ENCODE results near the gene PPM1F. TPM values are rescaled to one million over a fixed set of nuclear protein-coding genes. Genes with fewer than 3 reads are reported as not detected.

The PPM1F gene
- total RNA-seq, 1 donor from 2014 or later: 23.6 TPM

DNA sequence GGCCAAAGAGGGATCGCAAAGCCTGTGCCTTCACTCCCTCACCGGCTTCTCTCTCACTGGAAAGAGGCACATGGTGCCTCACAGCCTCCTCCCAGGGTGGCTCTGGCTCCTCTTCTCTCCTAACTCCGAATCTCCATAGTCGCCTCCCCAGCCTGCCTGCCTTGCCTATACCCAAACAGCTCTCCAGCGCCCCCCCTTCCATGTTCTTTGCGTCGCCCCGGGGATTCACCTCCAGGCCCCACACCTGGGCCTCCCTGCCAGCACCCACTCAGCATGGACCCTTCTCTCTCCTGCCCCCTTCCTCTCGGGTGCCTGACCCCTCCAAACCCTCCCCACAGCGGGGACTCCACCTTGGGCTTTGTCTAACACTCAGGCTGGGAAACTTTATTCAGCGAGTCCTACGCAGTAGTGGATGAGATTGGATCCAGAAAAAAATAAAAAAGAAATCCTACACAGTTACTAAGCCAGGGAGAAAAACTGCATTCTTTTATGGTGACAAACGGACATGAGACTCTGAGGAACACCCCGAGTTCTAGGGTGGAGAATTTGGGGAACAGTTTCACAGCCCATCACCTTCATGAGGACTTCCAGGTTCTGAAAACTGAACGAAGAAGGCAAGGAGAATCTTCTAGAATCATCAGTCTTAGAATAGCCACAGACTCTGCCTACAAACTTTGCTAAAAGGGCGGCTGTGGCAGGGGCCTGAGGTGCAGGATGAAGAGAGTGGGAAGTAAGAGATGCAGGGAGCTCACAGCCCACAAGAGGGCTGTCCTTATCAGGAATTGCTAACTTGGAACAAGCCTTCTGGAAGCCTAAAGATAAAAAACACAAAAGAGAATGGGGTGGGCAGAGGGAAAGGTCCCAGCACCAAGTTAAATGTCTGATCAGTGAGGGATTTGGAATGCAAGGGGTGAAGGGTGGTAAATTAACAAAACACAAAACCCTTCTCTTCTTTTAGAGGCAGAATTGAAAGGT lies 5.3 kb downstream of the PPM1F start:
- Histone ChIP-seq H3K4me3 (ENCODE audit: low read depth, low read length) (no peak overlapping the region), H3K36me3 (ENCODE audit: control insufficient read depth, insufficient read depth, low read length) (no peaks in the 10 kb centered on the region), H3K27me3 (ENCODE audit: control insufficient read depth, insufficient read depth, low read length) (no peaks in the 10 kb centered on the region)
- no peak for DNase-seq (ENCODE audit: low read depth)
- TF ChIP-seq, protein P1, sequence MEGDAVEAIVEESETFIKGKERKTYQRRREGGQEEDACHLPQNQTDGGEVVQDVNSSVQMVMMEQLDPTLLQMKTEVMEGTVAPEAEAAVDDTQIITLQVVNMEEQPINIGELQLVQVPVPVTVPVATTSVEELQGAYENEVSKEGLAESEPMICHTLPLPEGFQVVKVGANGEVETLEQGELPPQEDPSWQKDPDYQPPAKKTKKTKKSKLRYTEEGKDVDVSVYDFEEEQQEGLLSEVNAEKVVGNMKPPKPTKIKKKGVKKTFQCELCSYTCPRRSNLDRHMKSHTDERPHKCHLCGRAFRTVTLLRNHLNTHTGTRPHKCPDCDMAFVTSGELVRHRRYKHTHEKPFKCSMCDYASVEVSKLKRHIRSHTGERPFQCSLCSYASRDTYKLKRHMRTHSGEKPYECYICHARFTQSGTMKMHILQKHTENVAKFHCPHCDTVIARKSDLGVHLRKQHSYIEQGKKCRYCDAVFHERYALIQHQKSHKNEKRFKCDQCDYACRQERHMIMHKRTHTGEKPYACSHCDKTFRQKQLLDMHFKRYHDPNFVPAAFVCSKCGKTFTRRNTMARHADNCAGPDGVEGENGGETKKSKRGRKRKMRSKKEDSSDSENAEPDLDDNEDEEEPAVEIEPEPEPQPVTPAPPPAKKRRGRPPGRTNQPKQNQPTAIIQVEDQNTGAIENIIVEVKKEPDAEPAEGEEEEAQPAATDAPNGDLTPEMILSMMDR (IDR thresholded peaks at IDR 0.05; ENCODE audit: insufficient read depth, low read length, poor library complexity, severe bottlenecking): peak; percentile 47

DNA sequence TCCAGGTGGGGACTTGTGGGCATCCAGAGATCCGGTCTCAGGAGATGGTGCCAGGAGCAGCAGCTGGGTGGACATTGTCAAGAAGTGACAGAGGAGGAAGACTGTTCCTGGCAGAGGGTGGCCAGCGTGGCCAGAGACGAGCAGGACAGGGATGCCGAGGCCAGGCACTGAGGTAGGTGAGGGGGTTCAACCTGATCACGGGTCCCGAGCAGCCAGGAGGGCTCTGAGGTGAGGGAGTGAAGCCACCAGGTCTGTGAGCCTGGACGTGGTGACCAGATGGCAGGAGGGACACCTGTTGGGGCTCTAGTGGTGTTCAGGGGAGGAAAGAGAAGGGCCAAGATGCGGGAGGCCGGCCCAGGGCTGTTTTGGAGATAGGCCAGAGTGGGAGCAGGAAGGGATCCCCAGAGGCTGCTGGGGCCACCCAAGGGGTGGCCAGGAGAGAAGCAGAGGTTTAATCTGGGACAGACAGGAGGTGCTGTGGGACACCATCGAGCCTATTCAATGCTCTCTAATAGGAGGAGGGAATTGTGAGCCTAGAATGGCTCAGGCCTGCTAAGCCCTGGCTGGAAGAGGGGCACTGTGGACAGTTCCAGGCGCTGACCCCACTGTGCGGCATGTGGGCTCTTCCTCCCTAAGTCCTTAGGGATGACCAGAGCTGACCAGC lies 6.3 kb downstream of the PPM1F start:
- Histone ChIP-seq H3K36me3 (ENCODE audit: control insufficient read depth, insufficient read depth, low read length) (no peaks in the 10 kb centered on the region), H3K4me3 (ENCODE audit: low read depth, low read length) (no peak overlapping the region), H3K27me3 (ENCODE audit: control insufficient read depth, insufficient read depth, low read length) (no peaks in the 10 kb centered on the region)
- TF ChIP-seq, protein P1 (IDR thresholded peaks at IDR 0.05; ENCODE audit: insufficient read depth, low read length, poor library complexity, severe bottlenecking): no peak
- no peak for DNase-seq (ENCODE audit: low read depth)

DNA sequence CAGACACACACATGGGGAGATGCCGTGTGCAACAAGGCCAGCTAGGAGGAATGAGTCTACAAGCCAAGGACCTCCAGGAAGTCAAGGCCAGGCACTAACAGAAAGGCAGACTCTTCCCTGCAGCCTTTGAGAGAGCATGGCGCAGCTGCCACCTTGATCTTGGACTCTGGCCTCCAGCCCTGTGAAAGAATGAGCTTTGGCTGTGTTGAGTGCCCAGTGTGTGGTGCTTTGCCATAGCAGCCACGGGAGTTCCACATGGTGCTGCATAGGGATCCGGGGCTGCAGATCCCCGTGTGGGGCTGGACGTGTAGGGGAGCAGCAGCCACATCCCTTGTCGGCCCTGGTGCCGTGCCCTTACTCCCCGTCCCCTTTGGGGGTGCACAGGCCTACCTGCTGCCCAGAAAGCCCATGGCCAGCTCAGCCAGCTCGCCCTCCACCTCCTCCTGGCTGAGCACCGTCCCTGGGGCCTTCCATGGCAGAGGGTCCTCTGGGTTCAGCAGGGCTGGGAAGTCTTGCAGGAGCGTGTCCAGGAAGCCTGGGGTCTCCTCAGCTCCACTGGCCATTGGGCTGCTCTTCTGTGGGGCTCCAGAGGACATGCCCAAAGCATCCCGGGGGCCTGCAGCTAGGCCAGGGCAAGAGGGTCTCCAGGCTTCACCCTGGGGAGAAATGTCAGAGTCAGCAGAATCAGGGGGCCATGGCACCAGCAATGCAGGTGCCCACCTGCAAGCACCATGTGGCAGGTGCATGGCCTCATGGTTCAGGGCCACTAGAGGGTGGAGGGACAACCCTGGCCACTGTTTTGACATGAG lies 7.0 kb downstream of the PPM1F start:
- H3K4me3 ChIP-seq (ENCODE audit: low read depth, low read length): no peak overlapping the region
- DNase-seq (ENCODE audit: low read depth): no peak
- H3K27me3 ChIP-seq (ENCODE audit: control insufficient read depth, insufficient read depth, low read length): no peaks in the 10 kb centered on the region
- no peaks in the 10 kb centered on the region for H3K36me3 ChIP-seq (ENCODE audit: control insufficient read depth, insufficient read depth, low read length)
- TF ChIP-seq, protein P1 (IDR thresholded peaks at IDR 0.05; ENCODE audit: insufficient read depth, low read length, poor library complexity, severe bottlenecking): no peak

DNA sequence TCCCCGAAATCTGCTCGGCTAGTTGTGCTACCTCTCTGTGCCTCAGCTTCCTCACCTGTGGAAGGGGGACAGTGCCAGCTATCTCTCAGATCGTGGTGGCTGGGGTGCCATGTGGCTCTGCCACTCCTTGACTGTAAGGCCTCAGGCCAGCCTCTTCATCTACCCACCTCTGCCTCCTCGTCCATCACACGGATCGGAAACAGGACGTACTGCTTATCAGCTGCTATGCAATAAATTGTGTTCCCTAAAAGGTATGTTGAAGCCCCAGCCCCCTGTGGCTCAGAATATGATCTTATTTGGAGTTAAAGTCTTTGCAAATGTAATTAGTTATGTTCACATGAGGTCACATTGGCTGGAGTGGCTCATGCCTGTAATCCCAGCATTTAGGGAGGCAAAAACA lies 7.8 kb downstream of the PPM1F start:
- TF ChIP-seq, protein P1 (IDR thresholded peaks at IDR 0.05; ENCODE audit: insufficient read depth, low read length, poor library complexity, severe bottlenecking): no peak
- Histone ChIP-seq H3K4me3 (ENCODE audit: low read depth, low read length) (no peak overlapping the region), H3K27me3 (ENCODE audit: control insufficient read depth, insufficient read depth, low read length) (no peaks in the 10 kb centered on the region), H3K36me3 (ENCODE audit: control insufficient read depth, insufficient read depth, low read length) (no peaks in the 10 kb centered on the region)
- DNase-seq (ENCODE audit: low read depth): no peak

DNA sequence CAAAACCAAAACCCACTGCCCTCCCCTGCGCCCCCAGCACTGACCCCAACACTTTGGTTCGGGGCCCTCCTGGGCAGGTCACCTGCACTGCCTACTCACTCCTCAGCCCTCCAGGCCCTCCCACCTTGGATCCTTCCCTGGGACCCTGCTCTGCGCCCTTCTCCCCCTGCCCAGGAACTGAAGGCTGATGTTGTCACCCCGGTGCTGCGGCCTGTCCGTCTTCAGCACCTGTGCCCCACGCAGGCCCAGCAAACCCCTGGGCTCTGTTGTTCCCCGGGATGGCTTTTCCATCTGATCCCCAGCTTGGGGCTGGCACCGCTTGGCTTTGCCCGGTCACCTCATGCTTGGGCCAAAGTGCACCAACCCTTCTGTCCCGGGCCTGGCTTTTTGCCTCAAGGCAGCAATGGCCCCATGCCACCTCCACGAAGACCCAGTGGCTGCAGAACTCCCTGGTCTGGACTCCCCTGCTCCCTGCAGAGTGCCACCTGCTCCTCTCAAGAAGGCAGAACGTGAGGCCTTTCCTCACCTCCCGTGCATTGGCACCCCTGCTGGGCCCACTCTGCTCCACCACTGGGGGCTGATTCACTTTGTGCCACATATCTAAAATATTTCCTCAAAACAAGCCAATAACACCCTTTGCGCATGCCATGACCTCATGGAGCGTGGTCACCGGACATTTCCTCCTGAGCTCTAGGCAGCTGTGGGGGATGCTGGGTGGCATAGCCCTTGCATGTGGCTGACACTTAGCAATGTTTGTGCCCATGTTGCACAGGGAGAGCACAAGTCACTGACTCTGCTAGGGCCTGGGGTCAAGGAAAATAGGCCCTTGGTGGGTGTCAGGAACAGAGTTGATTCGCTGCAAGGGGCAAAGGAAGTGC lies 8.8 kb downstream of the PPM1F start:
- DNase-seq (ENCODE audit: low read depth): no peak
- Histone ChIP-seq H3K27me3 (ENCODE audit: control insufficient read depth, insufficient read depth, low read length) (no peaks in the 10 kb centered on the region), H3K36me3 (ENCODE audit: control insufficient read depth, insufficient read depth, low read length) (no peaks in the 10 kb centered on the region), H3K4me3 (ENCODE audit: low read depth, low read length) (no peak overlapping the region)
- TF ChIP-seq, protein P1 (IDR thresholded peaks at IDR 0.05; ENCODE audit: insufficient read depth, low read length, poor library complexity, severe bottlenecking): no peak

All from kidney epithelial cell (primary cell).